Ishikawa (cell line): ENCODE measurements around the gene LRP1.

ENCODE experiments used
- CEBPB ChIP-seq: IDR thresholded peaks from 2 replicates; pipeline ENCODE4 v1.6.1; 2012
- EP300 ChIP-seq: IDR thresholded peaks from 2 replicates; pipeline ENCODE4 v1.6.1; 2012; ENCODE audit warnings: borderline replicate concordance
- FOXM1 ChIP-seq: IDR thresholded peaks from 2 replicates; pipeline ENCODE4 v1.6.1; 2012; ENCODE audit warnings: low read depth, borderline replicate concordance
- MAX ChIP-seq: IDR thresholded peaks from 2 replicates; pipeline ENCODE4 v1.6.1; 2012
- NFIC ChIP-seq: IDR thresholded peaks from 2 replicates; pipeline ENCODE4 v1.6.1; 2012
- RAD21 ChIP-seq: IDR thresholded peaks from 2 replicates; pipeline ENCODE4 v1.6.1; 2012; ENCODE audit warnings: low read depth
- REST ChIP-seq: IDR thresholded peaks from 2 replicates; pipeline ENCODE4 v1.6.1; 2012; ENCODE audit warnings: low read depth, mild to moderate bottlenecking
- TAF1 ChIP-seq: IDR thresholded peaks from 2 replicates; pipeline ENCODE4 v1.6.1; 2012; ENCODE audit warnings: low read depth, mild to moderate bottlenecking
- YY1 ChIP-seq: IDR thresholded peaks from 2 replicates; pipeline ENCODE4 v1.6.1; 2012; ENCODE audit warnings: low read depth

GRCh38 chr12:57236201-57236924, 108.1 kb downstream of the LRP1 start:
- TF ChIP-seq YY1 (no peak), MAX (no peak), FOXM1 (no peak), EP300 (no peak), CEBPB (no peak), REST (no peak), TAF1 (no peak), RAD21 (no peak), NFIC (no peak)
